ENCODE data around the gene PIRT.

The PIRT gene

DNA sequence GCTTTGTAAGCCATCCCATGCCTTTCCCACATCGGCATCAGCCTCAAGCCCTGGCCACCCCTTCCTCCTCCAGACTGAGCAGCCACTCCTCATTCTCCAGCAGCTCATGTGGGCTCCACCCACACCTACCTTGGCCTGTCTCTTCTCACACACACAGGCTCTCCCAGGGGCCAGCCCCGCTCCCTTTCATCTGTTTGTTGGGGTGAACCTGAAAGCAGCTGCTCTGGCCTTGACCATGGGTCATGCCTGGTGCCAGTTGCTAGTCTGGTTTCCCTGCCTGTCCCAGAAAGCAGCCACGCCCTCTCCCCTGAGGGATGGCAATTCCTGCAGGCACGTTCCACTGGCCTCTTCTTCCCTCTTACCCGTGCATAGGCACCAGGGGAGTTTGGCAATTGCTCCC lies 22.6 kb downstream of the PIRT start:
- DNase-seq = no peak

DNA sequence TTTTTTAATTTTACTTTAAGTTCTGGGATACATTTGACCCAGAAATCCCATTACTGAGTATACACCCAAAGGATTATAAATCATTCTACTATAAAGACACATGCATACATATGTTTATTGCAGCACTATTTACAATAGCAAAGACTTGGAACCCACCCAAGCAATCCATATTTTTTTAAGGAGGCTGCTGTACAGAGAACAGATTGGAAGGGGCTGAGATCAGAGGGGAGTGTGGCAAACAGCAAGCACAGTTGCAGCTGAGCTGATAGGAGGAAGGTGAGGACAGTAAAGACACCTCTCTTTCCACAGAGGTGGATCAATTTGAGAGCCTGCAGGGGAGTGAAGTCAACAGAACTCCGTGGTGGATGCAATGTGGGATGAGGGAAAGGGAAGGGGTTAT lies 23.8 kb downstream of the PIRT start:
- no peak for DNase-seq

DNA sequence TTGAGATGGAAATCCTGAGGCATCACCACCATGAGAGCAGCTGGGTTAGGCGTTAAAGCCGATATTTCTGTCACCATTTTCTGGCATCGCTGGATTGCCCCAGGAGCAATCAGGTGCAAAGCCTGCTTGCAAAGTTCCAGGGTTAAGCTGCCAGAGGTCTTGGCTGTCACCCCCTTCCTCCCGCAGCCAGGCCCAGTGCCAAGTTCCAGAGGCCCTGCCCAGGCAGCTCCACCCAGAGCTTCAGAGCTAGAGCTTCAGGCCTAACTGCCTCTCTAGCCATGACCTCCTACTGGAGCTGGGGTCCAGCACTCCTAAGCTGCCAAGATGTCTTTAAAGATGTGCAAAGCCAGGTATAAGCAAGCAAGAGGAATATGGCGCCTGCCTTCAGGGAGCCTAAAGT lies 25.2 kb downstream of the PIRT start:
- no peak for DNase-seq

DNA sequence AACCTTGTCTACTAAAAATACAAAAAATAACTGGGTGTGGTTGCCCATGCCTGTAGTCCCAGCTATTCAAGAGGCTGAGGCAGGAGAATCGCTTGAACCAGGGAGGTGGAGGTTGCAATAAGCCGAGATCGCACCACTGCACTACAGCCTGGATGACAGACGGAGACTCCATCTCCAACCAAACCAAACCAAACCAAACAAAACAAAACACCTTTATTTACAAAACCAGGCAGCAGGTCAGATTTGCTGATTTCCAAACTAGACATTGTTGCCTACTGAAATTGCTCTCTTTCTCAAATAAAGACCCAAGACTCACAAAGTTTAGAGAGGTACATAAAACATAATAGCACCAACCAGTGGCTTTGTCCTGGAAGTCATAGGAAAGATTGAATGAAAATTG lies 28.3 kb downstream of the PIRT start:
- DNase-seq = no peak

DNA sequence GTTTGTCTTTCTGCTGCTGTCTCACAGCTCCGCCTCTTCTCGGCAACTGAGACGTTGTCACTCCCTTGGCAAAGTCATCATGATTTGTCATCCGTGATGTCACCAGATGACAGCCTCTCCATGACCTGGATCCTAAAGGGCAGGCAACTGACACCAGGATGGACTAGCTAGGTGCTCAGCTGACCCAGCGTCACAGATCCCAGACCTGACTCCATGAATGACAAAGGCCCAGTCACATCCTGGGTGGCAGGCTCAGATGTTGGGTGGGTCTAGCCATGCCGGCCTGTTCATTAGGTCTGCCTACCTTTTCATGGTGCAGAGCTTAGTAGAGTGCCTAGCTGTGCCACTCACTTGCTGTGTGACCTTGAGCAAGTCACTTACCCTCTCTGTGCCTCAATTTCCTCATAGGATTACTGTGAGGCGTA lies 30.2 kb downstream of the PIRT start:
- DNase-seq = no peak

DNA sequence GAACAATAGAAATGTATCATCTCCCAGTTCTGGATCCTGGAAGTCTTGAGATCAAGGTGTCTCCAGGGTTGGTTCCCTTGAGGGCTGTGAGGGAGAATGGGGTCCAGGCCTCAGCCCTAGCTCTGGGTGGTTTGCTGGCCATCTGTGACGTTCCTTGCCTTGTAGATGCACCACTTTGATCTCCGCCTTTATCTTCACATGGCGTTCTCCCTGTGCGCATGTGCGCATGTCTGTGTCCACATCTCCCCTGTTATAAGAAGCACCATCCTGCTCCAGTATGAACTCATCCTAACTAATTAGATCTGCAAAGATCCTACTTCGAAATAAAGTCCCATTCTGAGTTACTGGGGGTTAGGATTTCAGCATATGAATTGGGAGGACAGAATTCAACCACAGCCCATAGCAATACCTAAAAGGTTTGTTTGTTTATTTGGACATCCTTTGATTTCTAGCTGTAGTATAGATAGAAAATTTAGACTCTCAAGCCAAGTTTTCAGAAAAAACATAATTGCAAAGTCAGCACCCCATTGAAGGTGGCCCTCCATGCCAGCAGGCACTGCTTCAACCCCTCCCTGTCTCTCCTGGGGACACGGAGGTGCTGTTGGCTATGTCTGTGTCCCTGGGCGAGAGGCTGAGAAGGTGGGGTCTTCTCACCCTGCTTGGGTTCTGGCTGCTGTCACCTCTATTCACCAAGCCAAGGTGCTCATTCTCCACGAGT lies 31.2 kb downstream of the PIRT start:
- DNase-seq = no peak

DNA sequence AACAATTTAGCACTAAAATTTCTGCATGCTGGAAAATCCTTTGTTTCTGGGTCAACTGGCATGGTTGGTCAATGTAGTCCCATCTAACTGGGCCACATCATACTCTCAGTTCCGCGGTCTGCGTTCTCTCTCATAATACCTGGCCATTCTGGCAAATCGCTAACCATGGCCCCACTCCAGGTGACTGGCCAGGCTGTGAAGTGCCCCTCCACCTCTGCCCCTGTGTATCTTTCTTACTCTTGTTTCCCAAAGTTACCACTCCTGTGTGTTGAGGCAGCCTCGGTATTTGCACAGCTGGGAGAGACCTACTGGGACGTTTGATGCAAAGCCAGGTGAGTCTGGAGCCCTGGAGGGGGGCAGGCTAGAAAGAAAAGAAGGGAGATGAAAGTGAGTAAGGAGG lies 32.0 kb downstream of the PIRT start:
- no peak for DNase-seq

DNA sequence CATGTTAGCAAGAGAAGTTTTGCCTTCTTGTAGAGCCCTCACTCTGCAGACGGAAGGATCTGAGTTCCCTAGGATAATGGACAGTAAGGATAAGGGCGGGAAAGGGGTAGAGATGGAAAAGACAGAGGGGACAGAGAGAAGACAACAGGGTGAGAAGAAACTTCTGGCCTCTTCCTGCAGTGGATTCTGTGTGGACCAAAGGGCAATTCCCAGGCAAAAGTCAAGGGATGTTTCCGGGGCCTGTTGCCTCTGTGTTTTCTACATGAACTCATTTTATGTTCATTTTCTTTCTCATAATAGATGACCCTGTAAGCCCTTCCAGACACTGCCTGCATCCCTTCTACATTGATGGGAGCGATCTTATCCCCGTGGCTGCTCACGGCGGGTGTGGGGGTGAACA lies 33.3 kb downstream of the PIRT start:
- no peak for DNase-seq

DNA sequence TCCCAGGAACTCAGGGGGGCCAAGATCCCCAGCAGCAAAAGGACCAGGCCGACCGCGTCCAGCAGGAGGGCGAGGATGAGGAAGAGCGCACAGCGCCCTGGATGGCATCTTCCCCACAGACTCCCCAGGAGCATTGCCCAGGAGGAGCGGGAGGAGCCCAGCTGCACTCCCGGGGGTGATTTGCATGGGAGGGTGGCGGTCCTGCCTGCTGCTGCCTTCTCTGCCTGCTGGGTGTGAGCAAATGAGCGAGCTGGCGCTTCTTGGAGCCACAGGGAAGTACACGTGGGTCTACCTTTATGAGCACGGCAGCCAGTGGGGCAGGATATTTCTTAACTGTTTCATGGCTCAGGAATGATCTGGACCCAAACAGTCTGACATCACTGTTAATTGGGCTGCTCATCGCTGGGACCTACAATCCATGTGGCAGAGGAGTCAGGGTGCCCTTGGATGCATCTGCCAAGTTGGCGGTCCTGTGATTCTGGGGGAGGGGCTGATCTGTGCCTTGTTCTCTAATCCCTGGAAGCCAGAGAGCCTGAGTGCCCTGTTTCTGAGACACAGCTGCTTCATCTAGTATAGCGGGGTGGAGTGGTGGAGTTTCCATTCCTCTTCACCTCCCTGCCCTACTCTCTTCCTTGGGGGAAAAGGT lies 33.9 kb downstream of the PIRT start, which contains the start of gene TMEM238L:
Gene TMEM238L (minus strand): TSS at position 270 of the 646 bp plus-strand sequence. CDS start 136 bp downstream, at position 134.
- no peak for DNase-seq

DNA sequence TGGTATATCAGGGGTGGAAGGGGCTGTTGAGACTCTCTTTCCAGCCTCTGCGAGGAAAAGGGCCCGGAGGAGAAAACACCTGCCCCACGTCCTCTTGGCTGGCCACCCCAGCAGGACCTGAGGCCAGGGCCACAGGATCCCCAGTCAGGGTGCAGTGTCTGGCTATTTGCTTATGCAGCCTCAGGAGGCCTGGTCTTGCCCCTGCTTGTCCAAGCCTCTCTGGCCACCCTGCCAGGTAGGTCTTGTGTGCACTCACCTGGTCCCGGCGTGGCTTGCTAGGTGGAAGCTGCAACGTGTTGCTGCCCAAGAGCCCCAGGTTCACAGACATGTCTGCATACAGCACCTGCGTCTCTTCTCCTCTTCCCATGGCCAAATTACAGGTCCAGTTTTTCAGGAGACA lies 34.5 kb downstream of the PIRT start:
- DNase-seq = no peak

DNA sequence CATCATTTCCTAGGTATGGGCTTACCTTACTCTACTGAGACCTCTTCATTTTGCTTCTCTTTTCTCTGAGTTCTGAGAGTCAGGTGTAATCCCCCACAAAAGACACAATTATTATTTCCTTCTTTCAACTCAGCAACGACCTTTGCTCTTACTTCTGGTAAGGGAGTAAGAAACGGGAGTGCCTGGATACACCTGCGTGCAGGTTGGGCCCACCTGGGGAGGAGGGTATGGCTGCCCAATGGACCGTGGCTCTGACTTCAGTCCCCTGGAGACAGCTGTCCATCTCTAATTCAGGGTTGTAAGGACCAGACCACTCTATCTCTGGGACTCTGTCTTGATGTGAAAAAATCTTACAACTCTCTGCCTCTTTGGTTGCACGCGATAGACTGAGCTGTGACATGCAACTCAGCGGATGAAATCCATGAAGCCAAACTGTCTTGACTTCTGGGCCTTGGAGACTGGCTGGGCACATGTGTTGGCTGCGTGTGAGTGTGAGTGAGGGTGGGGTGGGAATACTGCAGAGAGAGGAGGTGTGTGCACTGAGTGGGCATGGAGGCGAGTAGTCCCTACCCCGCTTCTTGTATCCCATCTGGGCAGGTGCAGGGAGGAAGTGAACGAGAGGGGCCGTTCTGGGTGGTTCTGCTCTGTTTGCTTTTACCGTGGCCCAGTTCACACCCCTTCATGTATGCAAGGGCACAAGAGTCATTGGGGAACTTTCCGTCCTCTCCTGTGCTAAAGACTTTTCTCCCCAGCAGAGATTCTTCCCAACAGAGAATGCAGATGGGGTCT lies 35.2 kb downstream of the PIRT start:
- no peak for DNase-seq

DNA sequence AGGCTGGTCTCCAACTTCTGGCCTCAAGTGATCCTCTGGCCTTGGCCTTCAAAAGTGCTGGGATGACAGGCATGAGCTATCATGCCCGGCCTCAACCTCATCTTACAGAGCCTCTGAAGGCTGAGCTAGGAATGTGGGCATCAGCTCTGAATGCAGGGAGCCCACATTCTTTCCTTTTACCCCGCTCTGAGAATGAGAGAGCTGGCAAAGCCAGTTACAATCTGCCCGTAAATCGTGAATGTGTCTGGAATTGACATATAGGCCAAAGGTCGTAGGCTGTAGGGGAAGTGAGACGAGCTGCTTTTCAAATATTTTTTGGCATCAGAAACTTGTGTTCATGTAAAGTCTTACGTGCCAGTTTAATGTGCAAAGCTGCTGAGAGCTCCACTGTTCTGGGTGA lies 38.5 kb downstream of the PIRT start:
- DNase-seq = no peak

DNA sequence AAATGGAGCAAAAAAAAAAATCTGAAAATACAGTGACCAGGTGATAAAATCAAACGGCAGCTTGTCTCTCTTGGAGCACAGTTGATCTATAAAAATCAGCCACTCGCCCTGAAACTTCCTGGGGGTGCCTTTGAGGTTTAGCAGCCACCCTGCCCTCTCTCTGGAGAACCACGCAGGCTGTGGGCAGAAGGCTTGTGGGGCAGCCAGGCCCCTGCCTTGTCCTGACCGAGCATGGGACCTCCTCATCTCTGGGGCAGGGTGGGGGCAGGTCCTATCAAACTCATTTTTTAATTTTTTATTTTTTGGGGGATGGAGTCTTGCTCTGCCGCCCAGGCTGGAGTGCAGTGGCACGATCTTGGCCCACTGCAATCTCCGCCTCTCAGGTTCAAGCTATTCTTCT lies 39.0 kb downstream of the PIRT start:
- no peak for DNase-seq

DNA sequence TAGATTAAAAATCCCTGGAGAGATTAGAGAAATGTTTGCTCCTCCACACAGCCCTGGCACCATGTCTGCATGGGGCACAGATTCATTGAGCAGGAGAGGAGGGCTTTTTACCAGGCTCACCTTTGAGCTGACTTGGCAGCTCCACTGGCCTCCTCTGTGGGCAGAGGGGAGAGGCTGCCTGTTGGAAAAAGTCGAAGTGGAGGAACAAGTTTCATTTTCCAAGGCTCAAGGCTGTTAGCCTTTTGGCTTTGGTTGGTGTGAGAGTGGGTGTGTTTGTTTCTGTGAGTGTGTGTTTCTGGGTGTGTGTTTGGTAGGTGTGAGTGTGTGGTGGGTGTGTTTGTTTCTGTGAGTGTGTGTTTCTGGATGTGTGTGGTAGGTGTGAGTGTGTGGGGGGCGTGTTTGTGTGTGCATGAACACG lies 39.5 kb downstream of the PIRT start:
- no peak for DNase-seq

DNA sequence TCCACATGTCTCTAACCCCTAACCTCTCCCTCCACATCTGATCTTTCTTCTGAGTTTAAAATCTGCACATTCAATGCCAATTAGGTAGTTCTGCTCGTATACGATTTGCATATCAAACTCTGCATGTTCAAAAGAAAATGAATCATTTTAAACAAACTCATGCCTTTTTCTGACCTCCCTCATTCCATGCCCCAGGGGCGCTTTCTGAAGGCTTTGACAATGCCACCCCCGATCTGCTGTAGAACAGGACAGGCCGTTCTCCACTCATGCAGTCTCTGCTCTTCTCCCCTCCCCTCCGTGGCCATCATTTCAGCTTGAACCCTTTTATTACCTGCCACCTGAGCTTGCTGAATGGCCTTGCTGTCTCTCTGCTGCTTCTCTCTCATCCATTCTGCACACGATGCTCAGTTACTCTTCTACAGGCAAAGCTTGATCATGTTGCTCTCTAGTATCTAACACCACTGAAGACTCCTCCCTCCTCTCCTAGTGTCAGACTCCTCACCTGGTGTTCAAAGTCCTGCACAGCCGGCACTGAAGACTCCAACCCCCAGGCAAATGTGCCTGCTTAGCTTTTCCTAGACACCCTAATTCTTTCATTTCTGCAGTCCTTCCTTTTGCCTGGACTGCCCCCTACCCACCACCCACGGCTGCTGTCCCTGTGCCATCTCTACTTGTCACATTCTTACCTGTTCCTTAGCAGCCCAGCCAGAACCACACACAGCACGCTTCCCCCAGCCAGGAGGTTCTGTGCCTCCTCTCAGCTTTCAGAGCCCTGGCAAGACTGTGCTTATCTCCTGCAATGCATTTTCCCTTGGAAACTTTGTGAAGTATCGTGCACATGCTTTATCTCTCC lies 40.2 kb downstream of the PIRT start:
- DNase-seq = no peak

DNA sequence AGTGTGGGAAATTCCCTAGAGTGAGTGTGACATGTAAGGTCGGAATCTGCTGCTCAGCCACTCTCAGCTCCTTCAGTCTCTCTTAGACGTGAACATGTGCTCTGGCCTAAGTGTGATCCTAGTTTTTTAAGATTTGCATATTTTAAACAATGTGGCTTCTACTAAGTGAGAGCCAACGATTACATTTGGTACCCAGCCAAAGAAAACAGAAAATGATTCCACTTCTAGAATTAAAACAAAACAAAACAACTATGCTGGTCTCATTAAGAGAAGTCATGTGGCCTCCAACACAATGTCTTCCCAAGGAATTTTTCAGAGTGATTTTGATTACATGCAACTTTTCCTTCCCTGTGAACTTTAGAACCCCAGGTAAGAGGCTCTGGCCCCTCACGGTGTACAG lies 44.1 kb downstream of the PIRT start:
- no peak for DNase-seq

DNA sequence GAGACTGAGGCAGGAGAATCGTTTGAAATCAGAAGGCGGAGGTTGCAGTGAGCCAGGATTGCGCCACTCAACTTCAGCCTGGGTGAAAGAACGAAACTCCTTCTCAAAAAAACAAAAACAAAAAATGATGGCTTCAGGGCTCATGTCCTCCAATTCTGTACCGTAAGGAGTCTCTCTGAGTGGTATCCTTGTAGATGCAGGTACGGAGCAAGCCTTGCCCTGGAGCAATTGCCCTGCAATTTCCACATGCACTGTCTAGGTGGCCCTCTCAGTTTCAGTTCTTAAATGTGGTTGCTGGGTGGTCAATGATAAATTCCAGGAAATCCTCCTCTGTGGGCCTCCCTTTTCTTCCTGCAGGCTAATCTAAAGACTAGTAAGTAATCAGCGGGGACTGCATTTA lies 44.6 kb downstream of the PIRT start:
- no peak for DNase-seq

DNA sequence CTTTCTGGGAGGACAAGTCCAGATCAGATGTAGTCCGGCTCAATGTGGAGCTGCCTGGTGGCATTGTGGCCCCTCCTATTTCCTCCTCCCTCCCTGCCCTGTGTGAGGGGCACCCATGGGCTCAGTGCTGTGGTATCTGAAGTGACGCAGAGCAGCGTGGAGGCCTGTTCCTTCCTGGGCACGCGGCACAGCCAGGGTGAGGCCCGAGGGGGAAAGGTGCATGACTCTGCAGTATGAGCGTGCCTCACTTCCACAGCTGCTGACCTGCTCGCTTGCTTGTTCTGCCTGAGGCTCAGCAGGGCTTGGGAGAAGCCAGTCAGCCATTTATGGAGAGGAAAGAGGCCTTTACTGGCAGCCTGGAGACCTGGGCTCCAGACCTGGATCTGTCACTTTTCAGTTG lies 45.7 kb downstream of the PIRT start:
- no peak for DNase-seq

DNA sequence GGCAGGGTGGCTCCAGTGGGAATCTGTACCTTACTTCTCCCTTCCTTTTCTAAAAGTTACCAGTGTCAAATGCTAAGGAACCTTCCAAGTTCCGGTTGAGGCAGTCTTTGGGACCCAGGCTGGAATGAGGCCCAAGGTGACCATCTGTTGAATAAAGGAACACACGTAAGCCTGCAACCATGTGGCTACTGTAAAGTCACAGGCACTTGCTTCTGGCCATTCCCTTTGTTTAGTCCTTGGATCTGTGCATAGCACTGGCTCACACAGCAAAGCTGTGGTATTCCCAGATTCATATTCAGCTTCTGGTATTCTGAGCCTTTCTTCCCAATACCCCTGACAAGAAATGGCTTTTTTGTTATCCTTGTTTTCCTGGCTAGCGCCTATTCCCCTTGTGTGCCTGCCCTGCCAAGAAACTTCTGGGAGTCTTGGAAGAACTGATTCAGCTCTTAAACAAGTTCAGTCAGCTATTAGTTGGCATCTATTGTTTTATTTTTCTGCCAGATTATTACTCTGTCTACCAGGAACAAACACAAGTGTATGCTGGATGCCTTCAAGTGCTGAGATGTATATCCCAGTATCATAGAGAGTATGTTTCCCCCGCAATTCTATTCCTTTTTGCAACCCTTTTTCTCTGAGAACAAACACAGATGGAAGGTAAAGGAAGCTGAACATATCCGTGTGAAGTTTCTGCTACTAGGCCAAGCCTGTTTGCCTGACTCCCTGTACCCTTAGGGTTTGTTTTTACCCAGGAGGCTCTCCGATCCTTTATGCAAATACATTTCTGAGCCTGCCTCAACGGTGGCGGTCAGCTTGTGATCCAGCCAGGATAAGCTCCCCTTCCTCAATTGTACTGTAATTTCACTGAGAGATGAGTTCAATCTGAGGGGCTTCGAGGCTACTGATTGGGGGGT lies 47.1 kb downstream of the PIRT start:
- DNase-seq = no peak

DNA sequence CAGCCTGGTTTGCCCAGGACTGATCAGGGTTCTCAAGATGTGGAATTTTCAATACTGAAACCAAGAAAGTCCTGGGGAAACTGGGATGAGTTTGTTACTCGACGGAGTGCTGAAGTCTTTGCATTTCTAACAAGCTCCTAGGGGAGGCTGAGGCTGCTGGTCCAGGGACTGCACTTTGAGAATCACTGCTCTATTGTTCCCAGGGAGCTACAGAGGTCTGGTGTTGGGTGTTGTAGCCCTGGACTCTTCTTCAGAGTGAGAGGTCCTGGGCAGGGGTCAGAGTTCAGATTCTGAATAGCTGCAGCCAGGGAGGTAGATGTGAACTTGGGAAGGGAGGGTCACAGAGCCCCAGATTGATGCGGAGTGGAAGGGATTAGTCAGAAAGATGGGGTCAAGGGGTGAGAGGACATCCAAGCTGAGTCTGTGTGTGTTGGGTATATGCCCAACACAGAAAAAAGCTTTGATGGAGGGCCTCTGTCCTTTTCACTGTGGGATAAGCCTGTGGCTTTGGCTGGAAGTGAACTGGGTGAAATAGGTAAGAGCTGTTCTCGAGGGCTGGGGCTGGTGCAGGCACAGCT lies 48.1 kb downstream of the PIRT start:
- no peak for DNase-seq

DNA sequence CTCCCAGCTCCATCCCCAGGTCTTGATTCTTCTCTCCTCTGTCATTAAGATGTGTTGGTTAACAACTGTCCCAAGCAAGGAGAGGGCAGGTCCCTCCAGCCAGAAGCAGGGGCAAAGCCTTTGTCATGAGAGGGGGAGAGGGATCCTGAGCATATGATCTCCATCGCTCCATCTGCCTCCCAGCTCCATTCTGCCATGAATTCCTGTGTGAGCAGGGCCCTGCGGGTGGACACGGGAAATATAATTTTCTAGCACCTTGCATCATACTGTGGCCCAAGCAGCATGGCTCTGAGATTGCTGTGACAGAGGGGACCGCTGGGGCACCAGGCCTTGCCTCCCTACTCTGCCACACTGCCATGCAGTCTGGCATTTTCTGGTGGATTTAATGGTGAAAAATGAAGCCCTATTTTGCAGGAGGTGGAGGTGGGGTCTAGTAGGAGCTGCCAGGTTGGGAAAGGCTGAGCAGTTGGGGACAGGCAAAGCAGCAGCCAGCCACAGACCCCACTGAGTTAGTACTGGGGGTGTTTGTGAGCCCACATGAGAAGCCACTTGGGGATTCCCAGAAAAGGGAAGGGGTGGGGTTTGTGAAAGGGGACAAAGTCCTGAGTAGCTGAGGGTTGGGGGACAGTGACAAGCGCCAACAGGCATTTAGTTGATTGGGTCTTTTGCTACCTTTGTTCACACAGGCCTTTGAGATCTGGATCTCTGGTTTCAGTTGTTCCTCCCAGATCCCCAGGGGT lies 50.4 kb downstream of the PIRT start:
- no peak for DNase-seq
